Endodermal cell (in vitro differentiated cells): Measurements from ENCODE around the gene PCNX4. TPM values are rescaled to one million over a fixed set of nuclear protein-coding genes. Genes with fewer than 3 reads are reported as not detected.

ENCODE experiments used
- DNase-seq: peaks from one replicate; pipeline ENCODE4 v3.0.0-alpha.2; 2017
- H3K27ac ChIP-seq: 2 replicates; pipeline ENCODE4 v1.5.1; 2013; ENCODE audit warnings: mild to moderate bottlenecking, low read depth, low read length, moderate library complexity
- H3K27me3 ChIP-seq: 2 replicates; pipeline ENCODE4 v1.6.1; 2013; ENCODE audit warnings: mild to moderate bottlenecking, low read length, moderate library complexity; ENCODE audit not compliant: insufficient read depth, control insufficient read depth, poor library complexity, severe bottlenecking
- H3K36me3 ChIP-seq: 2 replicates; pipeline ENCODE4 v1.7.0; 2013; ENCODE audit warnings: mild to moderate bottlenecking, low read length, moderate library complexity; ENCODE audit not compliant: control insufficient read depth, insufficient read depth
- H3K4me1 ChIP-seq: one replicate; pipeline ENCODE4 v1.7.0; 2013; ENCODE audit warnings: low read length; ENCODE audit not compliant: control insufficient read depth, insufficient read depth
- H3K4me3 ChIP-seq: 2 replicates; pipeline ENCODE4 v1.5.1; 2013; ENCODE audit warnings: mild to moderate bottlenecking, low read length, moderate library complexity
- H3K9ac ChIP-seq: 2 replicates; pipeline ENCODE4 v1.6.1; 2013; ENCODE audit warnings: mild to moderate bottlenecking, low read length, moderate library complexity; ENCODE audit not compliant: poor library complexity, severe bottlenecking; ENCODE audit errors: extremely low read depth
- H3K9me3 ChIP-seq: 2 replicates; pipeline ENCODE4 v1.6.1; 2013; ENCODE audit warnings: mild to moderate bottlenecking, low read length, moderate library complexity; ENCODE audit not compliant: control insufficient read depth
- H3K27ac Mint-ChIP-seq: 2 replicates; pipeline ENCODE4 v1.8.0; 2020; ENCODE audit warnings: mixed read lengths
- H3K27me3 Mint-ChIP-seq: 2 replicates; pipeline ENCODE4 v1.8.0; 2021; ENCODE audit warnings: mild to moderate bottlenecking, mixed read lengths; ENCODE audit not compliant: insufficient read depth
- H3K36me3 Mint-ChIP-seq: 2 replicates; pipeline ENCODE4 v1.8.0; 2020; ENCODE audit warnings: low read depth, mixed read lengths
- H3K4me1 Mint-ChIP-seq: 2 replicates; pipeline ENCODE4 v1.8.0; 2020; ENCODE audit warnings: mixed read lengths
- H3K4me3 Mint-ChIP-seq: 2 replicates; pipeline ENCODE4 v1.8.0; 2020; ENCODE audit warnings: mild to moderate bottlenecking, moderate library complexity, mixed read lengths
- H3K9me3 Mint-ChIP-seq: 2 replicates; pipeline ENCODE4 v1.8.0; 2020; ENCODE audit warnings: mild to moderate bottlenecking, mixed read lengths
- WGBS, 2 experiments: methylation state at CpG; one replicate each; pipeline versions ENCODE4 v1.1.5 to v1.1.7; 2013; ENCODE audit warnings: missing lambda C conversion rate in 2 of 2, mixed read lengths in 1 of 2; ENCODE audit not compliant: insufficient coverage in 1 of 2, insufficient read length in 1 of 2; 5-methylcytosine and 5-hydroxymethylcytosine counted together
- total RNA-seq, 2 donors: library from RNA; stranded (reverse); fragmentation: NEBNext Ultra II Directional in 1 of 2; extraction: Animal tissue kit (Norgen Biotek cat#: 25700) in 1 of 2; gene quantifications; 2 replicates in 1 of 2; 3 replicates in 1 of 2; pipeline ENCODE4 v1.2.1, GENCODE V29; 2021
- TF ChIP-seq, protein P1 (sequence below): fragments of 200-600 bp; sonication (generic); conservative IDR thresholded peaks from 2 replicates; pipeline ENCODE4 v1.5.0; 2021; ENCODE audit warnings: antibody characterized with exemption, mild to moderate bottlenecking

Gene PCNX4
- total RNA-seq, 2 donors from 2014 or later, result 61.1 to 74.3 TPM

- no peak for DNase-seq
- Mint-ChIP-seq H3K27me3 (peaks cover 3% of the 10 kb centered on the region), H3K27ac (no peak overlapping the region), H3K36me3 (no peaks in the 10 kb centered on the region), H3K4me1 (peaks cover 16% of the 10 kb centered on the region), H3K9me3 (peaks cover 8% of the 10 kb centered on the region), H3K4me3 (no peak overlapping the region)
- Histone ChIP-seq H3K27me3 (no peaks in the 10 kb centered on the region), H3K9me3 (peaks cover 12% of the 10 kb centered on the region), H3K27ac (no peak overlapping the region), H3K4me3 (no peak overlapping the region), H3K9ac (no peak overlapping the region), H3K36me3 (no peaks in the 10 kb centered on the region), H3K4me1 (no peaks in the 10 kb centered on the region)
- WGBS, 2 experiments, result 69 to 100% methylated on average over 1 to 8 of the region's 8 CpGs
- TF ChIP-seq, protein P1, sequence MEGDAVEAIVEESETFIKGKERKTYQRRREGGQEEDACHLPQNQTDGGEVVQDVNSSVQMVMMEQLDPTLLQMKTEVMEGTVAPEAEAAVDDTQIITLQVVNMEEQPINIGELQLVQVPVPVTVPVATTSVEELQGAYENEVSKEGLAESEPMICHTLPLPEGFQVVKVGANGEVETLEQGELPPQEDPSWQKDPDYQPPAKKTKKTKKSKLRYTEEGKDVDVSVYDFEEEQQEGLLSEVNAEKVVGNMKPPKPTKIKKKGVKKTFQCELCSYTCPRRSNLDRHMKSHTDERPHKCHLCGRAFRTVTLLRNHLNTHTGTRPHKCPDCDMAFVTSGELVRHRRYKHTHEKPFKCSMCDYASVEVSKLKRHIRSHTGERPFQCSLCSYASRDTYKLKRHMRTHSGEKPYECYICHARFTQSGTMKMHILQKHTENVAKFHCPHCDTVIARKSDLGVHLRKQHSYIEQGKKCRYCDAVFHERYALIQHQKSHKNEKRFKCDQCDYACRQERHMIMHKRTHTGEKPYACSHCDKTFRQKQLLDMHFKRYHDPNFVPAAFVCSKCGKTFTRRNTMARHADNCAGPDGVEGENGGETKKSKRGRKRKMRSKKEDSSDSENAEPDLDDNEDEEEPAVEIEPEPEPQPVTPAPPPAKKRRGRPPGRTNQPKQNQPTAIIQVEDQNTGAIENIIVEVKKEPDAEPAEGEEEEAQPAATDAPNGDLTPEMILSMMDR, result no peak
Measured at GRCh38 chr14:60204104-60204842, 112.5 kb downstream of the PCNX4 start.

DNA sequence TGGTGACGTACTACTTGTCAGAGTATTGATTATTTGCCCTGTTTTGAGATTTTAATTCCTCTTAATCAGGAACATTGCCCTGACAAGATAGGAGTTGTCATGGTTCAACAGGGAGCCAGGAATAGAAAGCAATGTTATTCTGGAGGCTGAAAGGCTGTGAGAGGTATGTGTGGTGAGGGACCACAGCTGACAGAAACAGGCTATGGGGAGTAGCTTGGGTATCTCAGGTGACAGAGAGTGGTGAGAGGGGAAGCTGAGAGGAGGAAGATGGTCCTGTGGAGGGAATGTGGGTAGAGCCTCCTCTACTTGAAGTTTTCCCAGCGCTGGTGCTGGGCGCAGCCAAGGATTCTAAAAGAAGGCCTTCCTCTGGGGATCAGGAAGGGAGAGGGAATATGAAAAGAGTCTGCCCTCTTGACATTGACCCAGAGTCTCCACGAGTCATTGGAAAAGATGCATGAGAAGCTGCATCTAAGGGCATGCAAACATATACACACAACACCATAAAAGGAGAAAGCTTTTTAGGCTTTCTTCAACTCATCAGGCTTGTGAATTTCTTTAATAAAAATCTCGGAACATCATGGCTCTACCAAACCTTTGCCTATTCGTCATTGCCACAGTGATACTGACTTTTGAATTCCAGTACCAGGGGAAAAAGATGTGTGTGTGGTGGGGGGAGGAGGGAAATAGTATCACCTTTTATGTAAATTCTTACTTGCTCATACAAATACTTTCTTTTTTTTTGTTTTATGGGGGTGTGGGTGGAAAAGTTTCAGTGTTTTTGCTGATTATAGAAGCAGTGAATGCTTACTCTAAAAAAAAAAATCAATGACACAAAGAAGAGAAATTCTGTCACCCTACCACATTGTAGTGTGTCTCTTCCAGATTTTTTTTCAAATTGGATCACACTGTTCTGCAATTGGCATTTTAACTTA is 113.4 kb downstream of the PCNX4 start:
- Mint-ChIP-seq H3K4me1 (peaks cover 16% of the 10 kb centered on the region), H3K9me3 (peaks cover 6% of the 10 kb centered on the region), H3K4me3 (no peak overlapping the region), H3K27ac (no peak overlapping the region), H3K27me3 (peaks cover 3% of the 10 kb centered on the region), H3K36me3 (no peaks in the 10 kb centered on the region)
- Histone ChIP-seq H3K9ac (no peak overlapping the region), H3K27me3 (no peaks in the 10 kb centered on the region), H3K4me1 (no peaks in the 10 kb centered on the region), H3K9me3 (peaks cover 3% of the 10 kb centered on the region), H3K27ac (no peak overlapping the region), H3K36me3 (no peaks in the 10 kb centered on the region), H3K4me3 (no peak overlapping the region)
- TF ChIP-seq, protein P1, result no peak
- 81 to 84% methylated on average over 4 to 6 of the region's 6 CpGs for WGBS, 2 experiments
- DNase-seq, result no peak

GRCh38 chr14:60206249-60206670 is 114.5 kb downstream of the PCNX4 start:
- WGBS, 2 experiments, result 94 to 96% methylated on average over 5 to 6 of the region's 7 CpGs
- H3K4me1 Mint-ChIP-seq, result peaks cover 16% of the 10 kb centered on the region

More at GRCh38 chr14:60206249-60206670, 114.5 kb downstream of the PCNX4 start:
- peaks cover 4% of the 10 kb centered on the region for H3K9me3 Mint-ChIP-seq
- no peak overlapping the region for H3K4me3 Mint-ChIP-seq
- Histone ChIP-seq H3K9me3 (peaks cover 3% of the 10 kb centered on the region), H3K9ac (no peak overlapping the region), H3K27me3 (no peaks in the 10 kb centered on the region), H3K4me1 (no peaks in the 10 kb centered on the region), H3K36me3 (no peaks in the 10 kb centered on the region), H3K27ac (no peak overlapping the region), H3K4me3 (no peak overlapping the region)
- no peak overlapping the region for H3K27ac Mint-ChIP-seq
- no peak for DNase-seq
- H3K36me3 Mint-ChIP-seq, result no peaks in the 10 kb centered on the region
- TF ChIP-seq, protein P1, result no peak
- H3K27me3 Mint-ChIP-seq, result peaks cover 3% of the 10 kb centered on the region
